ENCODE results near the gene ATP2B2.

The ATP2B2 gene

DNA sequence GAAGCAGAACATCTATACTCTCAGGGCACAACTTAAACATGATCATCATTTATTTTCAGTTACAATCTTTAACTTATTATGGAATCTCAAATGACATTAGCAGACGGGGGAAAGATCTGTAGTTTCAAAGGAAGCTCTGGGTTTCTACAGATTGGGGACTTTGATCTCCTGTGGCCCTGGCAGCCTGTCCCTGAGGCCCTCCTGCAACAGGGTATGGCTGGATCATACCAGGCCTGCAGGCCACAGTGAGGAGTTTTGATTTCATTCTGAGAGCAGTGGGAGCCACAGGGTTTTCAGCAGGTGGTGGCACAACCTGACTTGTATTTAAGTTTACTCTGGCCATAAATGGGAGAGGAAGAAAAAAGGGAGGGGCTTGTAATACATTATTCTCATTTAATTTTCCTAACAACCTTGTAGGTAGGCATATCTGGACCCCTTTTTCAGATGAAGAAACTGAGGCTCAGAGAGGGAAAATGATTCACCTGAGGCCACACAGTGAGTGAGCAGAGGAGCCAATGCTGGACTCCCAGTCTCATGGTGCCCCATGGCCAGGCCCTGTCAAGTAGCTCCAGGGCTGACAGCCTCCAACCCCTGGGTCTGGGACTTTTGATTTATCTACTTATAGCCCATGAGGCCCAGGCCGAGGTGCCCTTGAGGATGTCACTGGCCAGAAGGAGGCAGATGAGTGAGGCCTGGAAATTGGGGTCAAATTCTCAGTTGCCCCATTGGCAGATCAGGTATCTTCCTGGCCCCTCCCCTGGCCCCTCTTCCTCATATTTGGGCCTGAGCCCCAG, 71.0 kb downstream of the ATP2B2 start:
- DNase-seq: no peak

DNA sequence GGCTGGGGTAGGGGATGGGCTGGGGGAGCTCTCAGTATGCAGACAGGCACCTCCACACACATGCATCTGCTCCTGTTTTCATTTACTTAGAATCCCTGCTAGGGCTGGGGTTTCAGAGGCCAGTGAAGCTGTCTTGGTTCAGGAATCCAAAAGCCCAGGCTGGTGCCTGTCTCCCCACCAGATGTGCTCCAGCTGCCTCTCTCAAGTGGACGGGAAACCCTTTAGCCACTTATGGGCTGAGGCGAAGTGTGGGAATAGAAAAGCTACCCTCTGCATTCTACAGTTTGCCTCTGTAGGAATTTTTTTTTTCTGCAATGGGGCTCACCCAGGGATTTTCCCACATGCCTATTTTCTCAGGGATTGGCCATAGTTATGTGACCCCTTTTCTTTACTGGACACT, 72.5 kb downstream of the ATP2B2 start:
- DNase-seq: no peak

DNA sequence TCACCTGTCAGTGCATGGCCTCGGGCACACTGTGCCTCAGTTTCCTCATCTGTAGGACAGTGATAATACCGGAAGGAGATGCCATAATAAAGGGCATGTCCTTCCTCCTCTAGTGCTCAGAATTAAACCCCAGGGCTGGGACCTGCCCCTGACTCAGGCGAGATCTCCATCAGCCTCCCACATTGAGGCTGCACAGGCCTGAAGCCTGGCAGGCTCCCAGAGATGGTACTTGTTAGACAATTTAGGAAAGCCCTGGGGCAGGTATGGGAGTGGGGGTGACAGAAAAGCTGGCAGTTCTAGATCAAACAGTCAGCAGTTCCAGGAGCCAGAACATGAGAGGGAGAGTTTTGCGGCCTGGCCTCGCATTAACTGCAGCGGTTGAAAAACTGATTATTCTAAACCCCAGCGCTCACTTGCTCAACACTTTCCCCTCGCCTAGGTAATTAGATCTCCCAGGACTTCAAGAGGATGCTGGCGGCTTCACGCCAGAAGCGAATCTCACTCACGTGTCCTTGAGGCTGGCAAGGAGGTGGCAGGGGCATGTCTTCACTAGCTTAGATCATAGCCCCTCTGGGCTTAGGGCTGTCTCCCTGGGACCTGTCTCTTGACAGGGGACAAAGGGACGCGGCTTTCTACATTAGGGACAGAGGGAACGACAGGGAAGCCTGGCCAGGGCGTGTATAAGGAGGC, 73.1 kb downstream of the ATP2B2 start:
- DNase-seq: no peak

DNA sequence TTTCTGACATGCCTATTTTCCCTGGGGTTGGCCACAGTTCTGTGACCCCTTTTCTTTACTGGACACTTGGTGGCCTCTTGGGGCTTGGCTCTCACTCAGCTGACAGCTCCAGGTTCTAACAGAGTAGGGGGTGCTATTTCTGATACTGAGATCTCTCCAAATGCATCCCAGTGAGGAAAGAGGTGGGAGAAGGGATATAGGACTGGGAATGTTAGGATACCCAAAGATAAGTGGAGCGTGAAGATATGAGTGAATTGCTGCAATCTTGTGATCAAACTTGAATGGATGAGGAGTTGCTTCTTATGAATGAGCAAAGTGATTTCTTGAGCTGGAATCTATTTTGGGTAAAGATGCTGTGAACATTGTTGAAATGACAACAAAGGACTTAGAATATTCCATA, 74.6 kb downstream of the ATP2B2 start:
- DNase-seq: no peak

DNA sequence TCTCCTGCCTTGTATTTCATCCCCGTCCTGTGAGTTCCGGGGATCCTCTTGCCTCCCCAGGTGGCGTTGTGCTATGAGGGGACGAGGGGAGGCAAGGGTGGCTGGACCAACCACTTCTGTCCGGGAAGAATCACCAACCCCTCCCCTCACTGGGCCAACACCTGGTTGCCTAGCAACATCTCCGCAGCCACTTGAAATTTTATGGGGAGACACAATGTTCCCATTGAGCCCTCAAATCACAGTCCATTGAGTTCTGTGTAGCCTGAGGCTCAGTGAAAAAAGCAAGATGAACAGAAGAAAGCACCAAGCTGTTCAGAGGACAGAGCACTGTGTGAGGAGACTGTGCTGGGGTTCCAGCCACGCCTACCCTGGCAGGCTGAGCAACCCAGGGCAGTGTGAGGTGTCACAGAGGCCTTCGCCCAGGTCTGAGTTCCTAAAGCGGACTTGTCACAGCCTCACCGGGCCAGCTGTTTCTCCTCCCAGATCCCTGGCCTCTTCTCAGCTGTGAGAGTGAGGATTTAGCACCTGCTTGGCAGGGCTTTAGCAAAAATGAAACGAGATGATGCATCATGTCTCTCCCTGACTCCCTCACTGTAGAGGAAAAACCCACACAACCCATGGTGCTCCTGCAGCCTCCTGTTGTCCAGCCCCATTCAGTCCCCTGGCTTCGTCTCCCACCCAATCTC, 76.8 kb downstream of the ATP2B2 start:
- no peak for DNase-seq

DNA sequence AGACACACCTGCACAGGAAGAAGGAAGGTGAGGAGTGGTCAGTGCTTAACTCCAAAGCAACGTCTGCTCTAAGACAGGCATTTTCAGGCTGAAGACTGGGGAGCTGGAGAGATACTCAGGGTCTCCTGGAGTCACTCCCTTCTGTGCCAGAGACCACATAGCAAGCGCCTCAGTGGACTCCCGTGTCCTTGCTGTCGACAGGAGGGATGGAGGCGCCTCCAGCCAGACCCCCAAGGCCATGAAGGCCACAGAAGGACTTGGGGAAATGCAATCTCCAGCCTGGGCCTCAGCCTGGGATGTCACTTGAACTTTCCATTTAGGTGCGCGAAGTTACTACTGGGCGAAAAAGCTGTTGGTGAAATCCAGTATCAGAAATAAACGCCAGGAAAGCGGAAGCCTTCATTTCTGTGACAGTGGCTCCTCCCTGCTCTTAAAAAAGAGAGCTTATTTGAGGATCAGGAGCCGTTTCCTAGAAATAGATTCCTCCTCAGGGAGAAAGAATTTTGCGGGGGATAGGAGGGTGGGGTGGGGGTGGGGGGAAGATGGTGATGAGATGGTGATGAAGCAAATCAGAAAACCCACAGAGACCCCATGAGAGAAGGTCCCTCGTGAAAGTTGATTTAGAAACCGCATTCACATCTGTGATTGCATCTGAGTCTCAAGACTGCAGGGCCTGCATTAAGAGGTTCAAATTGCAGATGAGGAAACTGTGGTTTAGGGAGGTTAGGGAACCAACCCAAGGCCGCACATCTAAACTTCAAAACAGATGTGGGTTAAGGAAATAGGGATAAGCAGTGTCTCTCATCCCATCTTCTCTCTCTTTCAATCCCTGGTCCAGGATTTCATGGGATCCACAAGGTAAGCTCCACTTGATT, 78.8 kb downstream of the ATP2B2 start:
- no peak for DNase-seq

DNA sequence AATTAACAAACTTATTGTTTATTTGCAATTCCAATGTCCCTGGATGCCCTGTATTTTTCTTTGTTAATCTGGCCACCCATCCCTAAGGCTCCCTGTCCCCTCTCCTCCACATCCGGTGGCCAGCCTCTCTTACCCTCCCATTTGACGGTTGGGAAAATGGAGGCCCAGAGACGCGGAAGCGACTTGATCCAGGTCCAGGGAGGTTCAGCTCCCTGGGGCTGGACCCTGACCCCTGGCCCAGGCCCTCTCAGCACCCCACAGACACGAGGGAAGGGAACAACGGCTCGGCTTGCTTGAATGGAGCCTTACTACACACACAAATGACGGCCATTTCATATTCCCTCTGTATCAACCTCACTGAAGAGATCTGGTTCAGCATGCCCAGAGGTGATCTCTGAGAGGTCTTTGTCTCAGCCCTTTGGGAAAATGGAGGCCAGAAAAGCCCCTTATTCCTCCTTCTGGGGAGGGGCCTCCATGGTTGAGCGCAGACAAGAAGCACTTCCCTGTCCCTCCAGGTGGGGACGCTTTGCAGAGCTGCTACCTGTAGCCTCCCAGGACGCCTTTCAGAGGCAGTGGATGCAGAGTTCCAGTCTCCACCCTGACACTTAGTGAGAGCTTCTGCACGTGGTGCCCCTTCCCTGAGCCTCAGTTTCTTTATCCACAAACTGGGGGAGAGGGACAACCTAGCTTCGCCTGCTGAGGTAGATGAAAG, 82.1 kb downstream of the ATP2B2 start:
- DNase-seq: no peak

DNA sequence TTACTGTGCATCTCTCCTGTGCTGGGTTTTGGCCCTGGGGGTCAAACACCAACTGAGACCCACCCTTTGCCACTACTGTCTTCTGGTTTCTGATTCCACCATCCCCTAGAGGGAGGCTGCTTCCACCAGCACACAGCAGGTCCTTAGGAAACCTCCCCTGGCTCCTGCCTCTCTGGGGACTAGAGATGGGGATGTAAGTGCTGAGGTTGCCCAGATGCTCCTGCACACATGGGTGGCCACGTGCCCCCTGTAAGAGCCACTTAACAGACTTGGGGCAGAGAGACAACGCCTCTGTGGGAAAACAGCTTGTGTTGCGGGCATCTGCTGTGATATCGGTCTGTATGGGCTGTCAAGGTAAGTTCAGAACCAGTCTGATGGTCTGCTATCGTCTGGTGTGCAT, 83.4 kb downstream of the ATP2B2 start:
- DNase-seq: no peak

DNA sequence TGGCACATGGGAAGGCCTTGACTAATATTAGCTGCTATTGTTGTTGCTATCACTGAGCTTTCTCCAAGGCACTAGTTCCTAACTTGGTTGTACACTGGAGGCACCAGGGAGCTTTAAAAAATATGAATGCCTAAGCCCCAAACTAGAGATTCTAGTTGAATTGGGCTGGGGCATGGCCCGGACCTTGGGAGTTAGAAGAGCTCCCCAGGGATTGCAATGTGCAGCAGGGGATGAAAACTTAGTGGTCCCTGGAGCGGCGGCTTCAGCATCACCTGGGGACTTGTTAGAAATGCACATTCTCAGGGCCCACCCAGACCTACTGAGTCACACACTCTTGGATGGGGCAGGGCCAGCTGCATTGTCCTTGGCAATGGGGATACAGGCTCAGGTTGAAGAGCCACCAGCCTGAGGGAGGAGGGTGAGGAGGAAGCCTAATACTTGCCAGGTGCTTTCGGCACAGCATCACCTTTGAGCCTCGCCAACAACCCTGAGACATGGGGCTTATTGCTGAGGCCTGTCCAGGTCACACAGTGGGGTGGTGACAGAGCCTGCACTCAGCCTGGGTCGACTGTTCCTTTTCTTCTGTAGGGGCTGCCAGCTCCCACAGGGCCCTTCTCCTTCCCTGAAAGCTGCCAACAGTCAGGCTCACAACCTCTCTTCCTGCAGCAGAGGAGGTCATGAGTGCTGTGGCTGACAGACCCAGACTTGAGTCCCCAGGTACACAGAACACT, 84.5 kb downstream of the ATP2B2 start:
- no peak for DNase-seq

DNA sequence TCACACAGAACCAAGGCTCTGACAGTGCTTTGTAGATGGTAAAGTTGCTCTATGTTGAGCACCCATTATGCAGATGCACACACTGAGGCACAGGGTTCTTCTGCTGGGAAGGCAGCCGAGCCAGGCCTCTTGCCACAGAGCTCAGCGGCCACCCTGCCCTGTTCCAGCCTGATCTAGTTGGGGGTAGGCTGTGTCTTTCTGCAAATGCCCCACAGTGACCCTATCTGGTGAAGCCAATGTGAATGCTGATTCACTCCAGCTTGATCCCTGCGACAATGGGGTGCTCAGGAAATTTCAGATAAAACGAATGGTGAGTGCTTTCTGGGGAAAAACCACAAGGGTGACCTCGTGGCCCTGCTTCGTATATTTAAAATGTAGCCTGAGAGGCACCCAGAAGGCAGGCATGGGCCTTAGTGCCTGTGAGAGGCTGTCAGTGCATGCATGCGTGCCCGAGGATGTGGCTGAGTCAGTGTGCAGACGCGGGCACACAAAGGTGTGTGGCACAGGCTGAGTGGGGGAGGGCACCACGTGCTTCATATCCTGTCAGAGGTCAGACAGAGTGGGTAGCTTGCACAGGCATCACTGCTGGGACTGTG, 85.7 kb downstream of the ATP2B2 start:
- no peak for DNase-seq

DNA sequence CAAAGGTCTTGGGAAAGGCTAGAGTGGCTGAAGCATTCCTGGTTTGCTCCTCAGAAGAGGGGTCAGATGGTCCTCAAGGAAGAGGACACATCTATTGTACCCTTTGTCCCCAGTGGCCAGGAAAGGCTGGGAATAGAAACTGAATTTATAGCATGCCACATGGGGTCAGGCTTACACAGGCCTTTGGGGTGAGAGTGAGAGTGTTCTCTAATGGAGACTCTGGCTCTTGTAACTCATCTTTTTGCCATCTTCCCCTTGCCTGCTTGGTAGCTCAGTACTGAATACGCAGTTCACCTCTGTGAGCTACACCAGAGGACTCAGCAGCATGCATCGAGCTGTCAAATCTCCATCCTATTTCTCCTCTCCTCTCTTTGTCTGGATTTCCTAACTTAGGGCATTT, 87.5 kb downstream of the ATP2B2 start:
- DNase-seq: no peak

DNA sequence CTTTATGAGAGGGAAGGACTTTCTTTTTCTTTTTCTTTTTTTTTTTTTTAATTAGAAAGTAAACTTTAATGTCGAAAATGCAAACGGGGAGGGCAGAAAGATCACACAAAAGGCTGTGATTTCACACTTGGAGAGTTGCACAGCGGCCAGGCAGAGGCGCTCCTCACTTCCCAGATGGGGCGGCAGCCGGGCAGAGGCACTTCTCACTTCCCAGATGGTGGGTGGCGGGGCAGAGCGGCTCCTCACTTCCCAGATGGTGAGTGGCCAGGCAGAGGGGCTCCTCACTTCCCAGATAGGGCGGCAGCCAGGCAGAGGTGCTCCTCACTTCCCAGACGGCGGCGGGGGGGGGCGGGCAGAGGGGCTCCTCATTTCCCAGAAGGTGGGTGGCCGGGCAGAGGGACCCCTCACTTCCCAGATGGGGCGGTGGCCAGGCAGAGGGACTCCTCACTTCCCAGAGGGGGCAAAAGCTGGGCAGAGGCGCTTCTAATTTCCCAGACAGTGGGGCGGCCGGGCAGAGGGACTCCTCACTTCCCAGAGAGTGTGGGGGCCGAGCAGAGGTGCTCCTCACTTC, 88.6 kb downstream of the ATP2B2 start:
- no peak for DNase-seq

DNA sequence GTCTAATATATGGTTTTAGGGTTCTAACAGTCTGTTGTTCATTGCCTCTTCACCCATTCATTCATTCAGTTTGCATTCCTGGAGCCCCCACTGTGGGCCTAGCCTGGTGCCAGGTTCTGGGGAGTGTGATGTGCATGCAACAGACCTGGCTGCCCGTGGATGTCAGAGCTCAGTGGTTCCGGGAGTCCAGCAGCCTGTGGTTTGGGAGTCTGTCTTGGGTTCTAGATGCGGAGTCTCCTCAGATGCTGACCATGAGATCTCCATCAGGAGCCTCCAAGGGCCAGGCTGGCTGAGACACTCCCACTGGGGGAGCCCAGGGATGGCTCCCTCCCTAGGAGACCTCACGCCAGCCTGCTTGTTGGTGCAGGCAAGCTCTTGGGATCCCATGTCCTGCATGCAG, 92.3 kb downstream of the ATP2B2 start:
- no peak for DNase-seq

DNA sequence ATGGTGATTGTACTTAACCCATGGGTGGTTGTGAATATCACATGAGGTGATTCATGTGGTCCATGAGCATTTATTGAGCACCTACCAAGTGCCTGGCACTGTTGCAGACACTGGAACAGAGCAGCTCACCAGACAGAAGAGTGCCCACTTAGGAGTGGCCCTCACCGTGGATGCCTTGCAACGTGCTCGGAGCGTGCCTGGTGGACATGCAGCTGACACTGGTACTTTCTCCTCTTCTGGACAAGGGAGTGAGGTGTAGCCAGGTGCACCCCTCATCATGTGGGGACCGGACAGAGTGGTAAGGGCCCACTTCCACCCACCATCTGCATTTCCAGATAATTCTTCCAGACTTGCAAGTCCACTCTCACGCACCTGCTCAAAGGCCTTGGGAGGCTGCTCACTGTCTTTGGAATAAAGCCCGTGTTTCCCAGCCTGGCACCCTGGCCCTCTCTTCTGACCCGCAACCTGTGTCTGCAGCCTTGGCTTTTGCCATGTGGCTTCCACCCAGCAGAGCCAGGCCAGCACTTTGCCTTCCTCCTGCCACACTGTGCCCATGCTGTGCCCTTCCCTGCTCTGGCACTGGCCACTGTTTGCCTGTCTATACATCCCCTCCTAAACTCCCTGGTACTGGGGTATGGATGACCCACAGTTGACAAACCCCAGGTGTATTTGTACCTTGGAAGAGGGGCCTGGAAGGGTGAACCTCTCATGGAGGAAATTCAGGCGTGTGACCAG, 93.6 kb downstream of the ATP2B2 start:
- no peak for DNase-seq

DNA sequence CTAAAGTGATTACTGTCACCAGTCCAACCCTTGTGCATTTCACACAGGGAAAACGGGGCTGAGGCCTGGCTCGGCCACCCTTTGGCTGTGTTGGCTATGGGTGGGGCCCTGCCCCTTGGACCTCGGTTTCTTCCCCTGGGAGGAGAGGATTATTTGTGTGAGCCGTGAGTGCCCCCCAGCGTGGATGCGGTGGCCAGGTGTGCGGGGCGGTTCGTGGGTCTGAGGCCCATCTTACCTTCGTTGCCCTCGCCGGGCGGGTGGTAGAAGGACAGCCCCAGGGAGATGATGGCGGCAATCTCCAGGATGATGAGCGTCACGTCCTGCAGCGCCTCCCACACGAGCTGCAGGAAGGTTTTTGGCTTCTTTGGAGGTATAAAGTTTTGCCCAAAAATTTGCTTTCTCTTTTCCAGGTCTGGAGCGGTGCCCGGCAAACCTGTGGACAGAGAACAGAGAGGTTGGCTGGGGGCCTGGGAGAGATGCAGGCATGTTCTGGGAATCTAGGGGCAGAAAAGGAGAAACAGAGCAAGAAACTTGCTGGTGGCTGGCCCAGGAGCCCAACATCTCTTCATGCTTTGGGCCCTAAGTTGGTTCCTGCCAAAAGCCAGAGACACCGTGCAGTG, 94.9 kb downstream of the ATP2B2 start:
- no peak for DNase-seq

DNA sequence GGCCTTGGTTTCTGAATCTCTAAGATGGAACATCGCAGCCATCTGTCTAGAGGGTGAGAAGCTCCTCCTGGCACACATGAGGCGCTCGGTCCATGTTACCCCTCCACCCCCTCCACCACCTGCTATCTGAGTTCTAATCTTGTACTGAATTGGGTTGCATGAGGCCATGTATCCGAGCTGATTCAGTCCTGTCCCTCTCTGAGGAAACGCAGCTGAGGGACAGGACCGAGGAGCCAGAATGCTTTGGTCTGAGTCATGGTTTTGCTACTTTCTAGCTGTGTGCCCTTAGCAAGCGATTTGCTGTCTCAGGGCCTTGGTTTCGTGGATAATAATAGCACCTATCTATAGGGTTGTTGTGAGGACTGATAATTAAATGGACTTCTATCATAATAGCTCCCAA, 96.7 kb downstream of the ATP2B2 start:
- DNase-seq: peak in 1 of 56 donors; percentile 6

DNA sequence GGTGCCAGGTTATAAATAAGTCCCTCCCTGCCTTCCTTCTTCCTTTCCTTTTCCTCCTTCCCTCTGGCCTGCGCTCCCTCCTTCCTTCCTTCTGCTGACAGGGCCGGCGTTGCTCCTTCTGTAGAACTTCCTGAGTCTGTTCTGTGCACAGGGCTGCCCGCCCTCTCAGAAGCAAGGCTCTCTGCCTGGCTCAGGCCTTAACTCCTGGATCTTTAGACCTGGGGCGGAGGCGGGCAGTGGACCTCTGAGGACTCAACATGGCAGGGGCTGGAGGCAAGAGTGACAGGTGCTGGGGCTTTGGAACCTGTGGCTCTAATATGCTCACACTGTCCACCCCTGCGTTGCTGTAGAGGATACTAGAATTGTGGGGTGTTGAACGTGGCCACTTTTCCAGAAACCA, 98.0 kb downstream of the ATP2B2 start:
- DNase-seq: no peak

DNA sequence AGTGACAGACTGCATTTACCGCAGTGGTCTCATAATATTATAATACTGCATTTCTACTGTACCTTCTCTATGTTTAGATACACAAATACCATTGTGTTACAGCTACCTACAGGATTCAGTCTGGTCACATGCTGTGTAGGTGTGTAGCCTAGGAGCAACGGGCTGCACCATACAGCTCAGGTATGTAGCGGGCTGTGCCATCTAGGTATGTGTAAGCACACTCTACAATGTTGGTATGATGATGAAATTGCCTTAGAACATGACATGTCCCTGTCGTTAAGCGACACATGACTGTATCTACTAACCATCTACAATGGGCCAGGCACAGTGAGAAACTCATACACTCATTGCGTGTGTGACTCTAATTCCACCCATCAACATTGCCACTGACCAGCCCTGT, 99.0 kb downstream of the ATP2B2 start:
- no peak for DNase-seq
